Measurements from ENCODE around the gene HCRTR1. TPM values are rescaled to one million over a fixed set of nuclear protein-coding genes. Genes with fewer than 3 reads are reported as not detected.

HCRTR1 gene
- total RNA-seq, 2 experiments from 2014 or later = not detected

- Mint-ChIP-seq H3K4me3 (no peak within 1 kb of the TSS), H3K27ac (no peak within 1 kb of the TSS), H3K27me3 (peaks cover 11% of the 10 kb centered on the region), H3K9me3 (no peaks in the 10 kb centered on the region), H3K36me3 (ENCODE audit: low read depth) (no peaks in the 10 kb centered on the region), H3K4me1 (peaks cover 2% of the 10 kb centered on the region)
- POLR2A ChIA-PET = no interaction called here
- DNase-seq = peak; percentile 16
- CTCF ChIA-PET = no interaction called here
Measured at GRCh38 chr1:31576201-31576669, 41.3 kb upstream of the HCRTR1 start, which contains the start of gene TINAGL1. TSS of gene TINAGL1 (plus strand) at chr1:31576515. CDS start at chr1:31577149, 634 bp downstream.

DNA sequence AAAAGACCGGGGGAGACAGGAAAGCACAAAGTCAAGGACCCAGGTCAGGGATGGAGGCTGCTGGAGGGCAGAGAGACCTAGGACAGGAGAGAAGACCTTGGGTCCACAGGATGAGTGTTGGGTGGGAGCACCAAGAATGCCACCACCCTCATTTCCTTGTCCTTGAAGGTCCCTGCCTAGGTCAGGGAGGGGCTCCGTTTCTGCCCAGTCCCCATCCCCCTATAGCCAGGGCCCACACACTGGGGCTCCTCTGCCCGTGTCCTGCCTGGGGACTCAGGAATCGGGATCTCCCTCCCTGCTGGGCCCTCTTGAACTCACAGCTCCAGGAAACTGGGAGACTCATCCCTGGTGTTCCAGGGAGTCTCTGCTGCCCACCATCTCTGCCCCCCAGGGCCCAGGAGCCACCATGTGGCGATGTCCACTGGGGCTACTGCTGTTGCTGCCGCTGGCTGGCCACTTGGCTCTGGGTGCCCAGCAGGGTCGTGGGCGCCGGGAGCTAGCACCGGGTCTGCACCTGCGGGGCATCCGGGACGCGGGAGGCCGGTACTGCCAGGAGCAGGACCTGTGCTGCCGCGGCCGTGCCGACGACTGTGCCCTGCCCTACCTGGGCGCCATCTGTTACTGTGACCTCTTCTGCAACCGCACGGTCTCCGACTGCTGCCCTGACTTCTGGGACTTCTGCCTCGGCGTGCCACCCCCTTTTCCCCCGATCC is 40.6 kb upstream of the HCRTR1 start:
- ChIA-PET POLR2A (no interaction called here), CTCF (no interaction called here)
- Mint-ChIP-seq H3K4me1 (peaks cover 2% of the 10 kb centered on the region), H3K9me3 (no peaks in the 10 kb centered on the region), H3K27me3 (peaks cover 7% of the 10 kb centered on the region), H3K4me3 (no peak overlapping the region), H3K36me3 (ENCODE audit: low read depth) (no peaks in the 10 kb centered on the region), H3K27ac (no peak overlapping the region)
- no peak for DNase-seq

GRCh38 chr1:31577515-31578192 is 39.8 kb upstream of the HCRTR1 start:
- ChIA-PET POLR2A (no interaction called here), CTCF (interaction anchor here (1.6 kb wide), 1 partner anchor 9 kb away, joined by 5 read pairs; no protein-coding TSS in a partner anchor)
- Mint-ChIP-seq H3K4me3 (no peak overlapping the region), H3K27ac (no peak overlapping the region), H3K9me3 (no peaks in the 10 kb centered on the region), H3K4me1 (peaks cover 2% of the 10 kb centered on the region), H3K27me3 (peaks cover 7% of the 10 kb centered on the region), H3K36me3 (ENCODE audit: low read depth) (no peaks in the 10 kb centered on the region)
- no peak for DNase-seq

- H3K4me1 Mint-ChIP-seq = peaks cover 2% of the 10 kb centered on the region
- DNase-seq = no peak
- no peak overlapping the region for H3K4me3 Mint-ChIP-seq
- no peak overlapping the region for H3K27ac Mint-ChIP-seq
- CTCF ChIA-PET = interaction anchor here (1.3 to 1.6 kb wide), 2 partner anchors 8 to 11 kb away, joined by 4 to 5 read pairs; no protein-coding TSS in a partner anchor
- no peaks in the 10 kb centered on the region for H3K36me3 Mint-ChIP-seq (ENCODE audit: low read depth)
- H3K27me3 Mint-ChIP-seq = peaks cover 4% of the 10 kb centered on the region
- POLR2A ChIA-PET = no interaction called here
- no peaks in the 10 kb centered on the region for H3K9me3 Mint-ChIP-seq
Measured at GRCh38 chr1:31579374-31579773, 38.1 kb upstream of the HCRTR1 start.

GRCh38 chr1:31580513-31580870 is 37.0 kb upstream of the HCRTR1 start:
- CTCF ChIA-PET = no interaction called here
- no peaks in the 10 kb centered on the region for H3K36me3 Mint-ChIP-seq (ENCODE audit: low read depth)
- no peak for DNase-seq
- peaks cover 2% of the 10 kb centered on the region for H3K4me1 Mint-ChIP-seq
- H3K27me3 Mint-ChIP-seq = peaks cover 4% of the 10 kb centered on the region
- POLR2A ChIA-PET = no interaction called here
- H3K4me3 Mint-ChIP-seq = no peak overlapping the region
- no peak overlapping the region for H3K27ac Mint-ChIP-seq
- no peaks in the 10 kb centered on the region for H3K9me3 Mint-ChIP-seq

- H3K36me3 Mint-ChIP-seq (ENCODE audit: low read depth) = no peaks in the 10 kb centered on the region
- ChIA-PET CTCF (no interaction called here), POLR2A (no interaction called here)
- no peaks in the 10 kb centered on the region for H3K9me3 Mint-ChIP-seq
- H3K4me3 Mint-ChIP-seq = no peak overlapping the region
- H3K4me1 Mint-ChIP-seq = peaks cover 2% of the 10 kb centered on the region
- no peak for DNase-seq
- no peak overlapping the region for H3K27ac Mint-ChIP-seq
- H3K27me3 Mint-ChIP-seq = peaks cover 4% of the 10 kb centered on the region
Measured at GRCh38 chr1:31580891-31581603, 36.4 kb upstream of the HCRTR1 start.

- Mint-ChIP-seq H3K36me3 (ENCODE audit: low read depth) (no peaks in the 10 kb centered on the region), H3K27ac (no peak overlapping the region), H3K4me1 (no peaks in the 10 kb centered on the region), H3K27me3 (peaks cover 1% of the 10 kb centered on the region), H3K9me3 (no peaks in the 10 kb centered on the region), H3K4me3 (no peak overlapping the region)
- ChIA-PET CTCF (interaction anchor here (0.6 kb wide), 1 partner anchor 387 kb away, joined by 3 read pairs; no protein-coding TSS in a partner anchor), POLR2A (no interaction called here)
- no peak for DNase-seq
Measured at GRCh38 chr1:31581821-31582810, 35.4 kb upstream of the HCRTR1 start.

DNA sequence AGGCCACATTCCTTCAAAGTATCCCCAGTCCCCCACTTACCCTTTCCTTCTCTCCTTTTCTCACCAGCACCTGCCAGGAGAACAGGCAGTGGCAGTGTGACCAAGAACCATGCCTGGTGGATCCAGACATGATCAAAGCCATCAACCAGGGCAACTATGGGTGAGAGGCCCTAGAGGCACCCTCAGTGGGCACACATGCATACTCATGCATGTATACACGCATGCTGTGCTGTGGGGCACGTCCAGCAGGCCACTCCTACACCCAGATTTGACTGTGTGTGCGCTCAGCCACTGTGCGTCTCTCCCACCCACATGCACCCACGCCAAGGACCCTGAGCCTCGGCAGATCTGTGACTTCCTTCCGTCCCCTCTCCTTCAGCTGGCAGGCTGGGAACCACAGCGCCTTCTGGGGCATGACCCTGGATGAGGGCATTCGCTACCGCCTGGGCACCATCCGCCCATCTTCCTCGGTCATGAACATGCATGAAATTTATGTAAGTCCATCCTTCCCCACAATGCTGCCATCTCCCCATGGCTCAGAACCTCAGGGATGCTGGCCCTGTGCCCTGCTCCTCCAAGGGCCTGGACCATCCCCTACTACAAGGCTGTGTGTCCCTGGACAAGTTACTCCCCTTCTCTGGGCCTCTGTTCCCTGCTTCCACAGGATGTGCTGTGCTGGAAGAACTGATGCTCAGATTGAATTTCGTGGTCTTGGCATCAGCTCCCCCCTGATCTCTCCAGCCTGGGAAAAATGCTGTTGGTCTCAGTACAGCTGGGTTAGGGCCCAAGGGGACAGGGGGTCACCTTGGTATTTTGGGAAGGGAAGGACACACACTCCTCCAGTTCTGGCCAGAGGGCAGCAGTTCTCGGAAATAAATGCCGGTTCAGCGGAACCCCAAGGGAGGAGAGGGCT is 34.2 kb upstream of the HCRTR1 start:
- ChIA-PET POLR2A (no interaction called here), CTCF (no interaction called here)
- Mint-ChIP-seq H3K27ac (no peak overlapping the region), H3K9me3 (no peaks in the 10 kb centered on the region), H3K4me1 (peaks cover 2% of the 10 kb centered on the region), H3K36me3 (ENCODE audit: low read depth) (no peaks in the 10 kb centered on the region), H3K27me3 (peaks cover 5% of the 10 kb centered on the region), H3K4me3 (no peak overlapping the region)
- no peak for DNase-seq

DNA sequence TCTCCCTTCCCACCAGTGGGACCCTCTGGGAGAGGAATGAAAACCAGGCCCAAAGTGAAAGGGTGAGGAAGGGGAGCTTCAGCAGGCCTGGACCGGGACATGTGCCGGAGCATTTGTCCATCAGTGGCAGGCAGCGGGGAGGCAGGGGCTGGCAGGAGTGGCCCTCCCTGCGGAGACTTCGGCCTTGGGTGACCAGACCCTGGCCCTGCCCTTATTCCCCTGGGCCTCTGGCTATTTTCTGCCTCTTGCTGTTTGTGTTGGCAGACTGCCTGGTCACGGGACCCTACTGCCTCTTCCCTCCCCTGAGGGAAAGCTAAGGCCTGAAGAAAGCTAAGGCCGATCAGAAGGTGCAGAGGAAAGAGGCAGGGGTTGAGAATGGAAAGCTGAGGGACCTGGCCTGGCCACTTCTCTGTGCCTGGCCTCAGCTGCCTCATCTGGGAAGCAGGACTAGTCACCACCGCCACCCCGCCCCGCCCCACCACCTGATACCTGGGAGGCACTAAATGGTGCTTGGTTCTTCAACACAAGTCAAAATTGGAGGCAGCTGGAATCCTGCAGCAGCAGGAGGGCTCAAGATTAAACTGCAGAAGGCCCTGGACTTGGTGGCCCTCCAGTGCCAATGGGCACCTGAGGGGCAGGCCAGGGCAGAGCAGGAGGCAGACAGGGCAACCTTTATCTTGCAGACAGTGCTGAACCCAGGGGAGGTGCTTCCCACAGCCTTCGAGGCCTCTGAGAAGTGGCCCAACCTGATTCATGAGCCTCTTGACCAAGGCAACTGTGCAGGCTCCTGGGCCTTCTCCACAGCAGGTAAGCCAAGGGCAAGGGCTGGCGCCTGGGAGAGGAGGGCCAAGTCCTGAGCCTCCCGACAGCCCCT is 33.3 kb upstream of the HCRTR1 start:
- H3K36me3 Mint-ChIP-seq (ENCODE audit: low read depth) = no peaks in the 10 kb centered on the region
- CTCF ChIA-PET = no interaction called here
- DNase-seq = peak; percentile 12

DNA sequence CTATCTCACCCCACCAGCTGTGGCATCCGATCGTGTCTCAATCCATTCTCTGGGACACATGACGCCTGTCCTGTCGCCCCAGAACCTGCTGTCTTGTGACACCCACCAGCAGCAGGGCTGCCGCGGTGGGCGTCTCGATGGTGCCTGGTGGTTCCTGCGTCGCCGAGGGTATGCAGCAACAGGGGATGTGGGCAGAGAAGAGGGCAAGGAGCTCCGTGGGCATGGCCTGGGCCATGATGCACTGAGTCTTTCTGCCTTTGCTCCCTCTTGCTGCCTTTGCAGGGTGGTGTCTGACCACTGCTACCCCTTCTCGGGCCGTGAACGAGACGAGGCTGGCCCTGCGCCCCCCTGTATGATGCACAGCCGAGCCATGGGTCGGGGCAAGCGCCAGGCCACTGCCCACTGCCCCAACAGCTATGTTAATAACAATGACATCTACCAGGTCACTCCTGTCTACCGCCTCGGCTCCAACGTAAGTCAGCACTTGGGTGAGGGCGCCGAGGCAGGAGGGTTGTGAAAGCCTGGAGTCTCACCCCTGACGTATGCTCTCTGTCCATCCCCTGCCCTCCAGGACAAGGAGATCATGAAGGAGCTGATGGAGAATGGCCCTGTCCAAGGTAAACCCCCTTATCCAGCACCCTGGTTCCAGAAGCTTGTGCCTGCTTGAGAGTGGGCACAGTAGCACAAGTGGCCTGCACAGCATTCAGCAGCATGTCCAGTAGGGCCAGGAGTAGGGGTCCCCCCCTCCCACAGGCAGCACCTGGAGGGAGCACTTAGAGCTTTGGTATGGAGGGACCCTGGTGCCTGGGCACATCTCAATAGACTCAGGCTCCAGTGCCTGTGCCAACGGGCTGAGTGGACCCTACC is 32.4 kb upstream of the HCRTR1 start:
- Mint-ChIP-seq H3K27me3 (peaks cover 9% of the 10 kb centered on the region), H3K4me1 (peaks cover 2% of the 10 kb centered on the region), H3K4me3 (no peak overlapping the region), H3K27ac (no peak overlapping the region), H3K9me3 (no peaks in the 10 kb centered on the region), H3K36me3 (ENCODE audit: low read depth) (no peaks in the 10 kb centered on the region)
- DNase-seq = peak; percentile 12
- ChIA-PET CTCF (no interaction called here), POLR2A (no interaction called here)

More for the DNA sequence above, 33.3 kb upstream of the HCRTR1 start:
- peaks cover 2% of the 10 kb centered on the region for H3K4me1 Mint-ChIP-seq
- H3K9me3 Mint-ChIP-seq = no peaks in the 10 kb centered on the region
- H3K27ac Mint-ChIP-seq = no peak overlapping the region
- POLR2A ChIA-PET = no interaction called here
- peaks cover 7% of the 10 kb centered on the region for H3K27me3 Mint-ChIP-seq
- no peak overlapping the region for H3K4me3 Mint-ChIP-seq

All from activated CD4-positive, alpha-beta memory T cell treated with anti-CD3 and anti-CD28 coated beads, Interleukin-2, amount 10 ng/mL, durations not matched to agents 7 days and 5 days (primary cell).